Measurements from ENCODE around the gene AHR.

The AHR gene

DNA sequence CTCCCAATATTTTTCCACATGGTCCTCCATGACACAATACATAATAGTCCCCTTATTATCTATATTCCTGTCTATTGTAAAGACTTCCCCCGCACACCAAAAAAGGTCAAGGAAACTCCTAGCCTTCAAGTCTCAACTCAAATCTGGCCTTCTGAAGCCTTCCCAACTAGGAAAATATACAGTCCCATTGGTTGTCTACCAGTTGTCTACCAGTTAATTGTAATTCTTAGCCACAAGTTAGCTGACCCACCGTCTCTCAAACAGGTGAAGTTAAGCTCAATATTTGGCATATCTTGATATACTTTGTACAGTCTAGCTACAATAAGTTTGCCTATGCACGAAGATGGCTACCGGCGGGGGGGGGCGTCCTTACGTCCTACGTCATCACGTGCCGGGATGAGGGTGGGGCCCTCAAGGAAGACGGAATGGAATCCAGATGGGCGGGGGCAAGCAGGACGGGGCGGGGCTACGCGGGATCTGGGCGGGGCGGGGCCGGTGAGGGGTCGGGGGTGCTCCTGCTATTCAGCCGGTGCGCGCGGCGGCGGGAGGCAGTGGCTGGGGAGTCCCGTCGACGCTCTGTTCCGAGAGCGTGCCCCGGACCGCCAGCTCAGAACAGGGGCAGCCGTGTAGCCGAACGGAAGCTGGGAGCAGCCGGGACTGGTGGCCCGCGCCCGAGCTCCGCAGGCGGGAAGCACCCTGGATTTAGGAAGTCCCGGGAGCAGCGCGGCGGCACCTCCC, at the start of gene AHR:
AHR (plus strand) TSS at position 551 of the 738 bp plus-strand sequence. CDS start 613 bp downstream, outside the sequence.
- DNase-seq, result peak; percentile 83 to 93

DNA sequence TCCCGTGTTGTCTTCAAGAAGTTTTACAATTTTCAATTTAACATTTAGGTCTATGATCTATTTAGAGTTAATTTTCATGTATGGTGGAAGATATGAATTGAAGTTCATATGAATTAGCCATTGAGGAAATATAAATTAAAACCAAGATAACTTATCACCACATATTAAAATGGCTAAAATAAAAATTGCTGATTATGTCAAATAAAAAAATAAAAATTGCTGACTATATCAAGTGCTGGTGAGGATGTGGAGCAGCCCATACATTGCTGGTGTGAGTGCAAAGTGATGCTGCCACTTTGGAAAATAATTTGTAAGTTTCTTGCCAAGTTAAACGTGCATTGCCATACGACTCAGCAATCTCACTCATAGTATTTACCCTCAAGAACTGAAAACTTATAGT, 44.6 kb upstream of the AHR start:
- no peak for DNase-seq

DNA sequence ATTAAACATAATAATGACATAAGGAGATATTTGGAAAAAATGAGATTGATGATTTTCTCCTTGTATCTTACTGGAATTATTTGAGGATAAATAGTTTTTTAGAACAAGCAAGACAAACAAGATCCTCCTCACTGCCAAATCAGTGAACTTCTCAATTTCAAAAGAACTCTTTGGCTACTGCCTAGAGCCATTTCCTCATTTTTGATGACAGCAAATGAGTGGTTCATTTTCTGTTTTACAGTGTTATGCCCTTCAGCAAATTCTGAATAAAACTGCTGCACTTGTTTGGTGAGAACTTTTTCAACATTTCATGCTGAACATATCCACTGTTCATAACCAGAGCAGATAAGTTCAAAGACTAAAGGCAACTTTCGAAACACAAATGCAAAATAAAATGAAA, 42.5 kb upstream of the AHR start:
- DNase-seq, result no peak

DNA sequence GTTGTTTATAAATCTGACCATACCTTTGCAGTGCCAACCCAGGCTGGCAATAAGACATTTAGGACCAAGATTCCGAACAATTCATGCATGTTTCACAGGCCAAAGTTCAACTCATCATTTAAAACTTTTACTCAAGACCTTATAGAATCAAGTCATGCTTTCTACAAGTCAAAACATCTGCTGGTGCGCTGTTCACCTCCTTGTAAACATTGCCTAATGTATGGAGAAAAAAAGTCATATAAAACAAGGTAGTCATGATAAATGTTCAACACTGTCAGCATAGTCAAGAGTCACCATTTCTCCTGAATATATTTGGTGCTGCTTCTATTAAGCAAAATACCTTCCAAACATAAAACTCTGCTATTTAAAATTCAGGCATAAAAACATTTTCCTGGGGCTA, 42.1 kb upstream of the AHR start:
- DNase-seq, result no peak

DNA sequence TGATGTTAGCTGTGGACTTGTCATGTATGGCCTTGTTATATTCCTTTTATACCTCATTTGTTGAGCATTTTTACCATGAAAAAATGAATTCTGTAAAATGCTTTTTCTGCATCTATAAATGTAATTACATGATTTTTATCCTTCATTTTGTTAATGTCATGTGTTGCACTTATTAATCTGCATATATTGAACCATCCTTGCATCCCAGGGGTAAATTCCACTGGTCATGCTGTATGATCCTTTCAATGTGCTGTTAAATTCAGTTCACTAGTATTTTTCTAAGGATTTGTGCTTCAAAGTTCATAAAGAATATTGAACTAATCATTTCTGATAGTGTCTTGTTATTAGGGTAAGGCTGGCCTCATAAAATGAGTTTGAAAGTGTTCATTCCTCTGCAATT, 31.9 kb upstream of the AHR start:
- no peak for DNase-seq

DNA sequence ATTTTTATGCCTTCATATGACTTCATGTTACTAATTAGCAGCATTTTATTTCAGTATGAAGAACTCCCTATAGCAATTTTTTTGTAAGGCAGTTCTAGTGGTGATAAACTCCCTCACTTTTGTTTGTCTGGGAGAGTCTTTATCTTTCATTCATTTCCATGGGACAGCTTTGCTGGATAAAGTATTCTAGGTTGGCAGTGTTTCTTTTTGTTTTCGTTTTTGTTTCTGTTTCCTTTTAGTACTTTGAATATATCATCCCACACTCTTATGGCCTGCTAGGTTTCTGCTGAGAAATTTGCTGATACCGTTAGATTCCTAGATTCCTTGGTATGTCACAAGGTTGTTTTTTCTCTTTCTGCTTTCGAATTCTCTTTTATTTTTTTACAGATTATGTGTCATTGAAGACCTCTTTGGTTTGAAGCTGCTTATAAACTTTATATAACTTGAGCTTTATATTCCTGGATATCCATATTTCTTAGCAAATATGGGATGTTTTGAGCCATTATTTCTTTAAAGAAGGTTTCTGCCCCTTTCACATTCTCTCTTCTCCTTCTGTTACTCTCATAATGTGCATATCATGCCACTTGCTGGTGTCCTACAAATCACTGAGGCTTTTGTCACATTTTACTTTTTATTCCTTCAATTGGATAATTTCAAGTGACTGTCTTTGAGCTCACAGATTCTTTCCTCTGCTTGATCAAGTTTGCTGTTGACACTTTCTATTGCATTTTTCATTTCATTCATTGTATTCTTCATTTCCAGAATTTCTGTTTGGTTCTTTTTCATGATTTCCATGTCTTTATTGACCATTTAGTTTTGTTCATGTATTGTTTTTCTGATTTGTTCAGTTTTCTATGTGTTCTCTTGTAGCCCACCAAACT, 28.9 kb upstream of the AHR start:
- DNase-seq, result no peak

DNA sequence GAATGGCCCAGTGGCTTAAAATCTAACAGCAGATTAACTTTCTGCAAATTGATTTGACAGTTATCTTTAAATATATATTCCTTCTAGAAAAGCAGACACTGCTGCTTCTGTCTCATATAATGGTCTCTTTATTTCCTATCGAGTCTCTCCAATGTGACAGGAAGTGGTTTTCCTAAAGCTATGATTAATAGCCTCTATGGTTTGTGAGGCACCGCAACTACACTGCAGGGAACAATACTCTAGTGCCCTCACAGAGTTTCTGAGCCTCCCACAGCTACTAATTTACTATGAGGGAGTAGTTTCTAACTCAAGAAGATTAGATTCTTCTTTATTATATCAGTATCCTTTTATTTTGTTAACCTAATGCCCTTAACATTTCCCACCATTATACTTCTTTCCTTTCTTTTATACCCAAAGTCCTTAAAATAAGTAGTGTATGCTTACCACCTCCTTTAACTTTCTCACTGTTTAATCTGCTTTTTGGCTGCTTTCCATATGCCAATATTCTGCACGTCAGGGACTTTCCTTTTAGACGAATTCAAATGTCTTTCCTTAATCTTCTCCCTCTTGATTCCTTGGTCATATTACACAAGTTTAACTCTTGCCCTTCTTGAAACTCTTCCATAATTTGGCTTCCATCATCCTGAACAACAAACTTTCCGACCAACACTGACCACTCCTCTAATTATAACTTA, 23.8 kb upstream of the AHR start:
- peak; percentile 4 to 5 for DNase-seq

DNA sequence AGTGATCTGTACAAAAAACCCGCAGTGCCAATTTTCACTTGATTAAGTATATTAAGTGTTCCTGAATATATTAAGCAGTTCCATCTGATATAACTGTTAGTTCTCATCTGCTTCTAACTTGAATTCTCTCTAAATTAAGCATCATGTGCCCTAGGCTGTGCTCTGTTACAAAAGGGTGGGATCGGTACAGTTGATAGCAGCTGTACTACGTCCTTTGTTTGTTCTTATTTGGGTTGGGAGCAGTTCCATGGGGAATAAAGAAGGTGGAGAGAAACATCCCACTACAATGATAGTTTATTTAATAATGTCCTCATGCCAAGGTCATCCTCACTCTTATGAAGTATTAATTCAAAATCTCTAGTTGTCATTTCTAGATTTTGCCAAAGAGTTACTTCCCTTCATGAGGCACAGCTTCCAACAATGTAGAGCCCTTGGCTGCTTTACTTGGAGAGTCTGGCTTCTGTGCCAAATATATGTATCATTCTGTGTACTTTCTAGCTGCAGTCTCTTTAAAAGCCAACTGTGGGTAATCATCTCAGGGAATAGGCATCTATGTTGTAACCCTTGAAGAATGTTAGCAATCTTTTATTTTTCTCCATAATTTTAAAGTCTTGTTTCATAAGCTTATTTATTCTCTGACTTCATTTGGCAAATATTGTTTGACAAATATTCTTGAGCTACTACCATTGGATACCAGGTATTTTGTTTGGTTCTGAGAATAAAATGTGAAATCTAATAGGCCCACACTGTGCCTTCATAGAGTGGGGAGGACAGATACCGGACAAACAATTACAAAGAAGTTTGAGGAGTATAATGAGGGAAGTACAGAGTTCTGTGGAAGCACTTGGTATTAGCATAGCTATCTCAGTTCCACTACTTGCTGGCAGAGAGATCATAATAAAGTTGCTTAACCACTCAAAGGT, 22.4 kb upstream of the AHR start:
- DNase-seq, result no peak

DNA sequence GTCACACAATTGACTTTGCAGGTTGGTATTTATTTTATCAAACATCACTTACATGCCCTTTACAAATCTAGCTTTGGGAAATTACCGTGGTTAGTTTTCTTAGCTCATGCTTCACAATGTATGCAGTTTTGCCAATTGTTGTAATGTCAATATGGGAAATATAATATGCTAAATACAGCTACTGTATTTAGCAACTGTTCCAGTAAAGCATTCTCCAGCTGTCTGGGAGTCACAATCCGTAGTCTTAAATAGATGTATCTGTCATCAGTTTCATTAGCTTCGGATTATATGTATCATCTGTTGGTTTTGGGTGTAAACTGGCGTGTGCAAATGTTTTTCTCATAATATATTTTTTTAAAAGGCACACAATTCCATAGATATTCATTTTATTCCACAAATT, 19.4 kb upstream of the AHR start:
- DNase-seq, result no peak

DNA sequence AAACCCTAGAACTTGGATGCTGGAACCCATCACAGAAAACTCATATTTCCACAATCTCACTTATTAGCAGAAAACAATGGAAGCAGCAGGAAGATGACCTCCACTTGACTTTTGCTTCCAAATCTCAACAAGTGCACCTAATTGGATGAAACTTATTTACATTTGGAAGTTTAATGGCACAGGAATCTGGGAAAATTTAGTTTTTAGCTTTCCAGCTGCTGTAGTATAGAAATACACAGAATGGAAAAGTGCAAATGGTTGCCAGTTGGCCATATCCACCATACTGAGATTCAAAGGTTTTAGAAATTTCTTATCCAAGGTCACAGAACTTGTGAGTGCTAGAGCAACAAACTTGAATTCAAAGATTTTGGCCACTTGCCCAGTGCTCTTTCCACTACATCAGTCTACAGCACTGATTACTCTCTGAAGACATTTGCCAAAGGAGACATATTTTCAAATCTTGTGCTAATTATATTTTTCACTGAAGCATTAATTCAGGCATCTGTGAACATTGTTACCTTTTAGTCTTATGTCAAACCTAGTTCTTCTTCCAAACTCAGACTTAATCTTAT, 9.3 kb upstream of the AHR start:
- no peak for DNase-seq

DNA sequence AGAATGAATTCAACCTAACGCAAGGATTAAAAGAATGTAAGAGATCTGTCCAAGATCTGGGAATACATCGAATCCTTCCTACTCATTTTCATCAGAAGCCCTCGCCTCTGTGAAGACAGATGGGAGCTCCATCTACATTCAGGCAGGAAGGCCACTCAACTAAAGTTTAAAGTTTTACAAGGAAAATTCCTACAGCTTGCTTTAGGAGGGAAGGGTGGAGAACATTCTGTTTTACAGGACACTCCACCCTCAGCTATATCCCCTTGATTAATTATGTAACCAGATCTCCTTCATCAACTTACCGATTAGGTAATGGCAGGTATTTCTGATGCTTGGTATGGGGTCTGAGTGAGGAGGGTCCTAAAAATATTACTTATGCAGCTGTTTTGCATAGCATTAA, 5.6 kb upstream of the AHR start:
- no peak for DNase-seq

DNA sequence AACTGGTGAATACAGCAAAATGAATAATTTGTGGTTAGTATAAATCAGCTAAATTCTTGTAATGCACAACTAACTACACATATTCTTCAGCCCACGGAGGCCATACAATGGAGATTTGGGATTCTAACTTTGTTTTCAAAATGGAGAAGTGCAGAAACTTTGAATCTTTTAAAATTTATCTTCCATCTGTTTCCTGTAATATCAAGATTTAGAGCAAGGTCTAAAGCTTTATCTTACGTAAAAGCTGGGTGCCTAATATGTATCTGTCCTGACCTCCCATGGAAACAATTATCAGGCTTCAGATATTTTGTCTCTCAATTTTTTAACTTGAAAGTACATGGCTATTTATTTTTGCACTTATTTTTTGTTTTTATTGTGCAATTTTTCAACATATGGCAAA, 5.0 kb upstream of the AHR start:
- no peak for DNase-seq

DNA sequence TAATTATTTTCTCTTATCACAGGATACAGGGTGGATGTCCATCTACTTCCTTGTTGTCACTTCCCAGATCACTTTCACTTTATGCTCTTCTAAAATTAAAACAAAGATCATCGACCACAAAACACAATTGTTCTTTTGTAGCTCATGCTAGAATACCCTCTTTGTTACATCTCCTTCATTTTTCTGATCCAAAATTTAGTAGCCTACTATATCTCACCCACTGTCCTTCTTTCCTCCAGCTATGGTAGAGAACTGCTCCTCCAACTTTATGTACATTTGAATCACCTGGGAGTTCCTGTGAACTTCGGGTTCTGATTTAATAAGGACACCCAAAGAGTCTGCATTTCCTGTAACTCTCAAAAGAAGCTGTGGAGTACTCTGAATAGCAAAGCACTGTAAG, 1.2 kb upstream of the AHR start:
- no peak for DNase-seq

DNA sequence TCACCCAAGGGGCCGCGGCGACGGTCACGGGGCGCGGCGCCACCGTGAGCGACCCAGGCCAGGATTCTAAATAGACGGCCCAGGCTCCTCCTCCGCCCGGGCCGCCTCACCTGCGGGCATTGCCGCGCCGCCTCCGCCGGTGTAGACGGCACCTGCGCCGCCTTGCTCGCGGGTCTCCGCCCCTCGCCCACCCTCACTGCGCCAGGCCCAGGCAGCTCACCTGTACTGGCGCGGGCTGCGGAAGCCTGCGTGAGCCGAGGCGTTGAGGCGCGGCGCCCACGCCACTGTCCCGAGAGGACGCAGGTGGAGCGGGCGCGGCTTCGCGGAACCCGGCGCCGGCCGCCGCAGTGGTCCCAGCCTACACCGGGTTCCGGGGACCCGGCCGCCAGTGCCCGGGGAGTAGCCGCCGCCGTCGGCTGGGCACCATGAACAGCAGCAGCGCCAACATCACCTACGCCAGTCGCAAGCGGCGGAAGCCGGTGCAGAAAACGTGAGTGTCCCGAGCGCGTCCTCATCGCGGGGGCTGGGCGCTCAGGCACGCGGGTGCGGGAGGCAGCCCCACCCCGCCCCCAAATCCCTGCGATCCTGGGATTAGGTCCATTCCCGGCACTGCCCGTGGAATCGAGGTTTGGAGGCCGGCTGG, 509 bp downstream of the AHR start:
- peak; percentile 22 to 56 for DNase-seq

DNA sequence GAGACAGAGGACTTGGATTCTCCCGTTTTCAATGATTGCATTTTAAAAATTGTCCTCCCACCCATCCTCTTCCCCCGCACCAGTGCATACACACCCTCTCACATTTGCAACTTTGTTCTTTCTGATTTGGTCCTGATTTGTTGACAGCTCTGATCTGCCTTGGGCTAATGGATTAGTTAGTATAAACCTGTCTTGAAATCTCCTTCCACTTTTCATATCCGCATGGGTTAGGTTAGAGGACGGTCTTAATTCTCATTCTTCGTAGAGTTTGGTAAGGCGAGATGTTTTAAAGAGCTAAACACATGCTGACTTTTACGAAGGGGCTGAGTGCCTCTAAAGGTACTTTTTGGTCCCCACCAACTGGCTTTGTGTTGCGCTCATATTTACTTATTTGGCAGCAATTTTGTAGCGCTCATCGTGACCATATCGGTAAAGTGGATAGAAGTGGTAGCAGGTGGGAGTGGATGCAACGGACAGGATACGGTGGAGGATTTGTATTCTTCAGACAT, 1.1 kb downstream of the AHR start:
- peak; percentile 43 for DNase-seq

DNA sequence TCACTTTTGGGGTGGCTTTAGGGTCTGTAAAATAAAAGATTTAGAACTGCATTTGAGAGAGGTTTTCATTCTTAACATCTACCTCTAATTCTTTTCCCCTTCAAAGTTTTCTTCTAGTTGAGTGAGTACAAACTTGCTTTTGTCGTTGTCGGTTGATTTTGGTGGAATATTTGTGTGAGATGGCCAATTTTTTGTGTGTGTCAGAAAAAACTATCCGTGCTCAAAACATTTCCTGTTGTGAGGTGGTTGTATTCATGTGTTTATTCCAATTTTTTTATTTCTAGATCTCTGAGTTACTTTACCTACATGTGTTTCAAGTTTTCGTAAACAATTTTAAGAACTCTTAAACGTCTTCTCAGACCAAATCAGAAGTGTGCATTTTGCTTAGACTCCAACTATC, 1.6 kb downstream of the AHR start:
- DNase-seq, result no peak

DNA sequence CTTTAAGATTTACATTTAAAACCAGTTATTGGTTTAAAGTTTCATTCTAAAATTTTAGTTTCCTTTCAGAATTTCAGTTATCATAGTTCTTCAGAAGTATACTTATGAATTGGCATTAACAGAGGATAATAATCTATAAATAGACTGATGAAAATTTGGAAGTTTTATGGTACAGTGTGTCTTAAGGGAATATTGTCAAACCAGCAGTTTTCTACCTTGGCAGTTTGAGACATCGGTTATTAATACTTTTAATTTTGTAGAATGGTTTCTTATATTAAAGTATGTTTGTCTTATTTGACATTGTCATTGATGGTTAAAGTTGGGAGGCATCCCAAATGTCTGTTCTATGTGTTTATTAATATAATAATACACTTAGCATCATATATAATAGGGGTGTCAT, 2.0 kb downstream of the AHR start:
- no peak for DNase-seq

DNA sequence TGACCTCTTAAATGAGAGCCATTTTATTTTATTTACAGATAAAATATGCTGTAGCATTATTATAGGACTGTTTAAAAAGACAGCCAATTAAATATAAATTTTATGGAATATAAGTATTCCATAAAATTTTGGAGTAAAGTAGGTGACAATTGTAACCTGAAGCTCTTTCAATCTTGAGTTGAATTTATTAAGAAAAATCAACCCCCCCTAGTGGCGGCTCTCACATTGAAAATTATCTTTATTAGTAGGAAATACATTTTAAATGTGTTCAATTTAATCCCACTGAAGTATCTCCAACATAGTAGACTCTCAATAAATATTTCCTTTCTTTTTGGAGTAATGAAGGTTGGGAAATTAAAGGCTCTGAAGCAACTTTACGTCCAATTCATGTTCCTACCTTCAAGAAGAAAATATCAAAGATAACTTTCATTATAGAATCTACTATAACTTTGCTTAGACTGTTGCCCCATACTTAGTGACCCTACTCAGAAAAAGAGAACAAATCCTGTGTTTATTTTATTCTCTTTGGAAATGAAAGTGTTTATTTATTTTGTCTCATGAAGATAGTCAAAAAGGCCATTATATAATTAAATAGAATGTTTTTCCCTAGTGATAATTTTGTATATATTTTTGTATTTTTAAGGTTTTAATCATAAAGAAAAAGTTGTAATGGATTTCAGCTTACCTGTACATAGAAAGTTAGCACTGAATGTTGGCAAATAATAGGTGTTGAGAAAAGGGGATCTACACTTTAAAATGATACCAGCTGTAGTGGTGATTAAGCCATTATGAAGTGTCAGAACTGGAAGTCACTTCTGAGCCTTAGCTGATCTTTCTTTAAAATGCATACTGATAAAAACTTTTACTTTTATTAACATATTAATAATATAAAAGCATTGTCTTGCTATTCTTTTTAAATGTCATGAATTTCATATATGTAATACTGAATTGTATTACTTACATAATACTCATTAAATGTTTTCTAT, 3.3 kb downstream of the AHR start:
- DNase-seq, result peak; percentile 16 to 70

DNA sequence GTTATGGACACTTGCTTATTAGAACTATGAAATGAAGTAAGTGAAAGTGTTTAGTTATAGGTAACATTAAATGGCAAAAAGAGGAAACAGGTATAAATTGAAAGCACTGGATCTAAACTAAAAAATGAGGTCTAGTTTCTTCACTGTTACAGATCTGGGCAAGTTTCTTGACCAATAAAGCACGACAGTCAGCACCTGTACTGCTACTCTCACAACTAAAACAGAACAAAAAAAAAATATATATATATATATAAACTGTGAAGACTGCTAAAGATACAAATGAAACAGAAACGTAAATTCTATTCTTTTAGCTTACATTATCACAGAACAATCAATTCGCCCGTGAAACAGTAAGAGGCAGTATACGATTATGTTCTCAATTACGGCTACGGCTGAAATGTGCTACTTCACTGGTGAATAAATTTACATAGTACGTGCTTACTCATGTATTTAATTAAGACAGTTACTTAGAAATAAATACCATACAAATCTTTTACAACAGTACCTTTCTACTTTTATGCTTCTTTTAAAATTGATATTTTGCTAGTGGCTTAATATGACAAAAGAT, 4.2 kb downstream of the AHR start:
- DNase-seq, result peak; percentile 61 to 73

DNA sequence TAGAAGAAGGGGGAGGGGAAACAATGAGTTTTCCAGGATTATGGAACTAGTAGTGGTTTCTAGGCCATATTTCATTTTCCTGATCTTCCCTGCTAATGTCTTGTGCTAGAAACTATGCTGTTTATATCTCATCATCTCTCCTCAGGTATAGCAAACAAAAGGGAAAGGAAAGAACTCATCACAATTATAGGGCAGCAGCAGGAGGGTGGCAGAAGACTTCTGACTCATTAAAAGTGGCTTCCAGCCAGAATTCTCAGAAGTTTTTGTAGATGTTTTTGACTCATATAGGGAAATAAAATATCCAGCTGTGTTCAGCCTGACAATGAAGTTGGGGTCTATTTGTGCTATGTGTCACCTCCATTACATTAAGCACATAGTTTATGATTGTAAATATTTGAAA, 6.5 kb downstream of the AHR start:
- DNase-seq, result no peak

Measured in SHP77 (cell line).